Small intestine (tissue), 16 donors: ENCODE measurements around the gene AIG1. TPM values are rescaled to one million over a fixed set of nuclear protein-coding genes. Genes with fewer than 3 reads are reported as not detected.
A peak's percentile ranks its signal among the peaks of the same experiment; 100 is the strongest.
"Not testable (repeated sequence)": the region's sequence is repeated elsewhere in the genome, so short reads cannot be mapped to it uniquely, and the experiment has no call there.

Experiments used
- DNase-seq, 2 donors: peaks; one replicate each; pipeline versions ENCODE4 v3.0.0 to v3.0.0-alpha.2; 2013
- FAIRE-seq: peaks from 2 replicates; lab custom pipeline; 2012; peaks lifted over from hg19 to GRCh38; lab: Jason Lieb, UNC
- H3K27ac ChIP-seq, 3 donors: one replicate each; pipeline ENCODE4 v1.5.1; 2013; ENCODE audit warnings: low read length in 2 of 3, mild to moderate bottlenecking in 2 of 3, control low read depth in 1 of 3, inconsistent platforms in 1 of 3, low read depth in 1 of 3, moderate library complexity in 1 of 3
- H3K27me3 ChIP-seq, 3 donors: one replicate each; pipeline ENCODE4 v1.6.1; 2013; ENCODE audit warnings: low read length in 3 of 3, inconsistent platforms in 1 of 3; ENCODE audit not compliant: control insufficient read depth in 3 of 3, insufficient read depth in 3 of 3
- H3K36me3 ChIP-seq, 3 donors: one replicate each; pipeline ENCODE4 v1.6.1; 2013; ENCODE audit warnings: low read length in 3 of 3, inconsistent platforms in 1 of 3, low read depth in 1 of 3, mild to moderate bottlenecking in 1 of 3, moderate library complexity in 1 of 3; ENCODE audit not compliant: control insufficient read depth in 3 of 3, insufficient read depth in 2 of 3
- H3K4me1 ChIP-seq, 3 donors: one replicate each; pipeline ENCODE4 v1.6.1; 2013; ENCODE audit warnings: low read length in 2 of 3, inconsistent platforms in 1 of 3, low read depth in 1 of 3, mild to moderate bottlenecking in 1 of 3, moderate library complexity in 1 of 3; ENCODE audit not compliant: control insufficient read depth in 3 of 3, insufficient read depth in 2 of 3
- H3K4me3 ChIP-seq, 3 donors: one replicate each; pipeline ENCODE4 v1.5.1; 2013; ENCODE audit warnings: low read length in 3 of 3, control low read depth in 1 of 3, inconsistent platforms in 1 of 3, low read depth in 1 of 3, mild to moderate bottlenecking in 1 of 3, moderate library complexity in 1 of 3
- H3K9me3 ChIP-seq, 2 donors: one replicate each; pipeline ENCODE4 v1.6.1; 2013; ENCODE audit warnings: low read depth in 1 of 2, low read length in 1 of 2; ENCODE audit not compliant: control insufficient read depth in 2 of 2, insufficient read depth in 1 of 2
- WGBS, 3 donors: extraction: QIAGEN DNeasy Blood & Tissue Kit; methylation state at CpG; one replicate each; pipeline ENCODE4 v1.1.7; 2013; 5-methylcytosine and 5-hydroxymethylcytosine counted together
- long read RNA-seq, 10 donors: transcript quantifications; one replicate each; lab custom pipeline, GENCODE V29; 2026
- polyA plus RNA-seq, 4 donors: library from polyadenylated mRNA; stranded (reverse) in 3 of 4; unstranded in 1 of 4; fragments of 200-250 nt in 3 of 4; fragments of 120-200 nt in 1 of 4; gene quantifications; one replicate each; pipeline versions ENCODE4 v1.2.1 to v1.2.3, GENCODE V29; 2013
- donor health status: healthy with polysubstance abuse.
- donor health status: control.
- donor health status: control.
- donor health status: Bipolar disorder and iron deficiency.
- donor health status: healthy.

The AIG1 gene
- polyA plus RNA-seq, result 100 to 1,000 TPM in 1 of 4 donors, 10 to 100 TPM in 3; 56.6 to 244 (median 79.0) TPM
- long read RNA-seq, donor 1, transcript AIG1-202 (6 exons, 1,395 nt), result major isoform, 110 of 320 reads
- long read RNA-seq, donor 1, transcript AIG1-203 (2 exons, 559 nt), result minor isoform, 16 of 320 reads
- long read RNA-seq, donor 1, transcript AIG1-208 (4 exons, 3,393 nt), result minor isoform, 10 of 320 reads
- long read RNA-seq, donor 1, partial matches to known transcripts, result 176 of 320 reads
- long read RNA-seq, donor 1, other reads (novel, unspliced or antisense), result 7 of 320 reads
- long read RNA-seq, donor 2, transcript AIG1-202 (6 exons, 1,395 nt), result major isoform, 19 of 51 reads
- long read RNA-seq, donor 2, transcript AIG1-203 (2 exons, 559 nt), result minor isoform, 5 of 51 reads
- long read RNA-seq, donor 2, partial matches to known transcripts, result 24 of 51 reads
- long read RNA-seq, donor 2, other reads (novel, unspliced or antisense), result 0 of 51 reads
- long read RNA-seq, donor 3, transcript AIG1-208 (4 exons, 3,393 nt), result minor isoform, 5 of 93 reads
- long read RNA-seq, donor 3, transcript AIG1-202 (6 exons, 1,395 nt), result major isoform, 21 of 93 reads
- long read RNA-seq, donor 3, transcript AIG1-203 (2 exons, 559 nt), result minor isoform, 5 of 93 reads
- long read RNA-seq, donor 3, partial matches to known transcripts, result 62 of 93 reads
- long read RNA-seq, donor 3, other reads (novel, unspliced or antisense), result 0 of 93 reads
- long read RNA-seq, donor 4, result 0 reads
- long read RNA-seq, donor 5, transcript AIG1-202 (6 exons, 1,395 nt), result major isoform, 19 of 42 reads
- long read RNA-seq, donor 5, partial matches to known transcripts, result 17 of 42 reads
- long read RNA-seq, donor 5, other reads (novel, unspliced or antisense), result 0 of 42 reads
- long read RNA-seq, donor 6, transcript AIG1-203 (2 exons, 559 nt), result minor isoform, 16 of 144 reads
- long read RNA-seq, donor 6, transcript AIG1-202 (6 exons, 1,395 nt), result major isoform, 46 of 144 reads
- long read RNA-seq, donor 6, partial matches to known transcripts, result 79 of 144 reads
- long read RNA-seq, donor 6, other reads (novel, unspliced or antisense), result 0 of 144 reads
- long read RNA-seq, donor 7, transcript AIG1-202 (6 exons, 1,395 nt), result major isoform, 23 of 50 reads
- long read RNA-seq, donor 7, partial matches to known transcripts, result 24 of 50 reads
- long read RNA-seq, donor 7, other reads (novel, unspliced or antisense), result 0 of 50 reads
- long read RNA-seq, donor 8, partial matches to known transcripts, result 0 of 2 reads
- long read RNA-seq, donor 8, other reads (novel, unspliced or antisense), result 0 of 2 reads
- long read RNA-seq, donor 9, partial matches to known transcripts, result 5 of 14 reads
- long read RNA-seq, donor 9, other reads (novel, unspliced or antisense), result 0 of 14 reads
- long read RNA-seq, donor 10, transcript AIG1-202 (6 exons, 1,395 nt), result major isoform, 34 of 70 reads
- long read RNA-seq, donor 10, partial matches to known transcripts, result 29 of 70 reads
- long read RNA-seq, donor 10, other reads (novel, unspliced or antisense), result 0 of 70 reads

- Histone ChIP-seq H3K27me3 (no peaks in the 10 kb centered on the region), H3K36me3 (no peaks in the 10 kb centered on the region), H3K27ac (peak within 1 kb of the TSS; percentile 92 to 100 (median 96)), H3K9me3 (peaks cover 0 to 5% of the 10 kb centered on the region in 2 donors), H3K4me1 (peaks cover 4 to 32% (median 4%) of the 10 kb centered on the region in 3 donors), H3K4me3 (peak within 1 kb of the TSS; percentile 67 to 91 (median 83))
- FAIRE-seq (no peak), DNase-seq (peak in 1 of 2 donors; percentile 88)
- WGBS, 3 donors, result 6 to 8% (median 6%) methylated on average over 22 to 50 of the region's 50 CpGs
These were observed at the start of gene AIG1 for GRCh38 chr6:143060806-143061596. Gene AIG1, plus strand, starts transcription at chr6:143060889. Its CDS starts 37 bp downstream, at chr6:143060926.

GRCh38 chr6:143014764-143015163, 45.9 kb upstream of the AIG1 start:
- H3K4me3 ChIP-seq, result no peak overlapping the region
- no peaks in the 10 kb centered on the region for H3K9me3 ChIP-seq
- H3K27ac ChIP-seq, result no peak overlapping the region
- H3K36me3 ChIP-seq, result no peaks in the 10 kb centered on the region
- H3K4me1 ChIP-seq, result no peaks in the 10 kb centered on the region
- no peaks in the 10 kb centered on the region for H3K27me3 ChIP-seq
- WGBS, 3 donors, result 60 to 77% (median 73%) methylated on average over 2 of the region's 2 CpGs
- DNase-seq (no peak), FAIRE-seq (no peak)

GRCh38 chr6:143015300-143015706, 45.4 kb upstream of the AIG1 start:
- no peak for FAIRE-seq
- H3K4me3 ChIP-seq, result no peak overlapping the region
- no peaks in the 10 kb centered on the region for H3K9me3 ChIP-seq
- no peaks in the 10 kb centered on the region for H3K36me3 ChIP-seq
- 81 to 87% (median 87%) methylated on average over 4 of the region's 4 CpGs for WGBS, 3 donors
- no peak overlapping the region for H3K27ac ChIP-seq
- no peak for DNase-seq
- H3K27me3 ChIP-seq, result no peaks in the 10 kb centered on the region
- no peaks in the 10 kb centered on the region for H3K4me1 ChIP-seq

GRCh38 chr6:143018955-143019354, 41.7 kb upstream of the AIG1 start:
- no peak for FAIRE-seq

GRCh38 chr6:143020862-143021261, 39.8 kb upstream of the AIG1 start:
- not testable (repeated sequence) for H3K36me3 ChIP-seq, H3K9me3 ChIP-seq, FAIRE-seq, H3K27me3 ChIP-seq, DNase-seq, H3K4me1 ChIP-seq, H3K27ac ChIP-seq, H3K4me3 ChIP-seq
- 48 to 70% (median 61%) methylated on average over 2 of the region's 2 CpGs for WGBS, 3 donors

More at GRCh38 chr6:143018955-143019354, 41.7 kb upstream of the AIG1 start:
- 71 to 76% (median 73%) methylated on average over 5 of the region's 5 CpGs for WGBS, 3 donors
- Histone ChIP-seq H3K27ac (no peak overlapping the region), H3K9me3 (no peaks in the 10 kb centered on the region), H3K4me3 (no peak overlapping the region), H3K4me1 (no peaks in the 10 kb centered on the region), H3K36me3 (no peaks in the 10 kb centered on the region), H3K27me3 (no peaks in the 10 kb centered on the region)
- no peak for DNase-seq

GRCh38 chr6:143021543-143021942, 39.1 kb upstream of the AIG1 start:
- no peak for DNase-seq
- Histone ChIP-seq H3K27me3 (no peaks in the 10 kb centered on the region), H3K9me3 (no peaks in the 10 kb centered on the region), H3K36me3 (no peaks in the 10 kb centered on the region), H3K4me3 (no peak overlapping the region), H3K4me1 (no peaks in the 10 kb centered on the region), H3K27ac (no peak overlapping the region)
- no peak for FAIRE-seq
- WGBS, 3 donors, result 93 to 96% (median 96%) methylated on average over 6 of the region's 6 CpGs

- H3K4me3 ChIP-seq, result no peak overlapping the region
- 58 to 65% (median 58%) methylated on average over 2 of the region's 2 CpGs for whole genome bisulfite sequencing, 3 donors
- H3K27me3 ChIP-seq, result no peaks in the 10 kb centered on the region
- no peaks in the 10 kb centered on the region for H3K4me1 ChIP-seq
- no peak overlapping the region for H3K27ac ChIP-seq
- peak in 1 of 2 donors; percentile 49 for DNase-seq
- H3K9me3 ChIP-seq, result no peaks in the 10 kb centered on the region
- no peaks in the 10 kb centered on the region for H3K36me3 ChIP-seq
- FAIRE-seq, result no peak
These were observed 38.1 kb upstream of the AIG1 start for GRCh38 chr6:143022587-143022986.
